ENCODE measurements around the gene DNAH7.

DNA sequence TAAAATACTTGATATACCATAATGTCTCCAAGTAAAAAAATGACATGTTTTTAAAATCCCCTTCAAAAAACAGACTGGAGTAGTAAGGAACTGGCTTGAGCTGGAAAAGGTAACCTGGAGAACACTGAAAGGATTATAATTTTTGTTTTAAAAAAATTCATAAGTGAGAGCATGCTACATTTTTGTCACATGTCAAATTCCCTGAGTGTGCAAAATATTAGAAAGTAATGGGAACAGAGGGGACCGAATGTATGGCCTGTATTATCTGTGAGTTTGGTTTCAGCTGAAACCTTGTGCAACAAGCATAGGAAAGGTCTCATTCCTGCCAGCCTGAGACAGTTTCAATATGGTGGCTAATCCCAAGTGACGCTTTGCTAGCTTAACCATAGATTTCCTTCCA, 209.1 kb downstream of the DNAH7 start:
- TF ChIP-seq CTCF (conservative IDR thresholded peaks at IDR 0.05 in 1 of 2, IDR thresholded peaks at IDR 0.05 in 1 of 2; ENCODE audit: low read depth in 1 of 2, low read length in 2 of 2) (no peak), EZH2 (IDR thresholded peaks at IDR 0.05; ENCODE audit: low read length, missing control alignments) (no peak)

Data from fibroblast of lung (primary cell).